ENCODE results near the gene ZBTB9. TPM values are rescaled to one million over a fixed set of nuclear protein-coding genes. Genes with fewer than 3 reads are reported as not detected.

Gene ZBTB9
- total RNA-seq, 4 donors from 2014 or later, result 5.9 to 9.9 (median 7.4) TPM

DNA sequence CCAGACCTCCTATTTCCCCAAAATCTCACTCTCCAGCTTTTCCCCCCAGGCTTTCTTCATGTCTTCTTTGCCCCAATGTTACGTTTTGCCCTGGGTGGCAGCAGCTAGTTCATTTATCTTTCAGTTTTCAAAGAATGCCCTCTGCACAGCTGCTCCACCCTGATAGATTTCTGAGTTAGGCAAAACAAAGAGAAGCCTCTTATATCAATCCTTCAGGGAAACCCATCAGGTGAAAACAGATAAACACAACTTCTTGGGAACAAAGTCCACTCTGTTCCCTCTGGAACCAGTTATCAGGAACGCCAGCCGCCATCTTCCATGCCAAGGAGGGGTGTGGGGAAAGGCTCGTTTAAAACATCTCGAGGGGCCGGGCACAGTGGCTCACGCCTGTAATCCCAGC is 34.0 kb downstream of the ZBTB9 start:
- peaks cover 3% of the 10 kb centered on the region for H3K27me3 ChIP-seq
- no peaks in the 10 kb centered on the region for H3K36me3 ChIP-seq
- H3K9me3 ChIP-seq, result no peaks in the 10 kb centered on the region
- no peak overlapping the region for H3K27ac ChIP-seq
- TF ChIP-seq POLR2AphosphoS5 (IDR thresholded peaks at IDR 0.05), result no peak
- no peak for TF ChIP-seq POLR2A (IDR thresholded peaks at IDR 0.05)
- TF ChIP-seq, protein P1, sequence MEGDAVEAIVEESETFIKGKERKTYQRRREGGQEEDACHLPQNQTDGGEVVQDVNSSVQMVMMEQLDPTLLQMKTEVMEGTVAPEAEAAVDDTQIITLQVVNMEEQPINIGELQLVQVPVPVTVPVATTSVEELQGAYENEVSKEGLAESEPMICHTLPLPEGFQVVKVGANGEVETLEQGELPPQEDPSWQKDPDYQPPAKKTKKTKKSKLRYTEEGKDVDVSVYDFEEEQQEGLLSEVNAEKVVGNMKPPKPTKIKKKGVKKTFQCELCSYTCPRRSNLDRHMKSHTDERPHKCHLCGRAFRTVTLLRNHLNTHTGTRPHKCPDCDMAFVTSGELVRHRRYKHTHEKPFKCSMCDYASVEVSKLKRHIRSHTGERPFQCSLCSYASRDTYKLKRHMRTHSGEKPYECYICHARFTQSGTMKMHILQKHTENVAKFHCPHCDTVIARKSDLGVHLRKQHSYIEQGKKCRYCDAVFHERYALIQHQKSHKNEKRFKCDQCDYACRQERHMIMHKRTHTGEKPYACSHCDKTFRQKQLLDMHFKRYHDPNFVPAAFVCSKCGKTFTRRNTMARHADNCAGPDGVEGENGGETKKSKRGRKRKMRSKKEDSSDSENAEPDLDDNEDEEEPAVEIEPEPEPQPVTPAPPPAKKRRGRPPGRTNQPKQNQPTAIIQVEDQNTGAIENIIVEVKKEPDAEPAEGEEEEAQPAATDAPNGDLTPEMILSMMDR (IDR thresholded peaks at IDR 0.05), result no peak
- no peak for DNase-seq (ENCODE audit: low spot score in 2 of 2)
- H3K4me3 ChIP-seq, result no peak overlapping the region
- H3K4me1 ChIP-seq, result no peaks in the 10 kb centered on the region
- WGBS, result 77% methylated on average over 7 of the region's 7 CpGs

DNA sequence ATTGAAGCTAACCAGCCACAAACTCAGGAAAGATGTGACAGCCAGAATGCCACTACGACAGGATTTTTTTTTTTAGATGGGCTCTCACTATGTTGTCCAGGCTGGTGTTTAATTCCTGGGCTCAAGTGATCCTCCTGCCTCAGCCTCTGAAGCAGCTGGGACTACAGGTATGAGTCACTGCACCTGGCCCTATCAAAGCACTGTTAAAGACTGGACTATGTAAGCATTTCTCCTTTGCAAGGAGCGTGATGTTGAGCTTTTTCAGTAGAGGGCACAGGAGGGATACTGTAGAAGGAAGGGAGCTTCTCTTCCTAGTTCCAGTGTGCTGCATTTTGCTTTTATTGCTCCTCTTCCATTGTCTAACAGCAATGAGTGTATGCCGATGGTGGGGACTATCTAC is 35.8 kb downstream of the ZBTB9 start:
- H3K27me3 ChIP-seq, result peaks cover 3% of the 10 kb centered on the region
- H3K36me3 ChIP-seq, result no peaks in the 10 kb centered on the region
- no peak overlapping the region for H3K4me3 ChIP-seq
- DNase-seq (ENCODE audit: low spot score in 2 of 2), result no peak
- WGBS, result 79% methylated on average over 3 of the region's 3 CpGs
- TF ChIP-seq POLR2AphosphoS5 (IDR thresholded peaks at IDR 0.05), result no peak
- TF ChIP-seq EP300 (IDR thresholded peaks at IDR 0.05), result no peak
- TF ChIP-seq, protein P1 (IDR thresholded peaks at IDR 0.05), result no peak
- TF ChIP-seq POLR2A (IDR thresholded peaks at IDR 0.05), result no peak
- H3K4me1 ChIP-seq, result no peaks in the 10 kb centered on the region
- H3K27ac ChIP-seq, result no peak overlapping the region
- H3K9me3 ChIP-seq, result no peaks in the 10 kb centered on the region

DNA sequence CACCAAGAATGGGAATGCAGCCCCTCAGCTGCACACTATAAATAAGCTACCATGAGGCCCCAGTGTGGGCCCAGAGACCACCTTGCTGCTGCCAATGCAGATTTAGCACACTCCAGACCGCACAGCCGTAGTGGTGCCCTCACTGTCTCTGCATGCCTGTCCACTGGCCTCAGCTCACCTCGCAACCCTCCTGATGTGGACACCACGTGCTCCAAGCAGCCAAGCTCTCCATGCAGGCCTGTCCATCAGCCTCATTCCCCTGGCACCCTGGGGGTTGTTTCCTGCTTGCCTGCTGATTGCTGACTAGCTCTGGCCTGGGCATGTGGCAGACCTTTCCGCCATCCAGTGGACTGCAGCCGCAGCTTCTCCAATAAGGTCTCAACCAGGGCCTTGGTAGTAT is 36.2 kb downstream of the ZBTB9 start:
- H3K27me3 ChIP-seq, result peaks cover 3% of the 10 kb centered on the region
- H3K27ac ChIP-seq, result no peak overlapping the region
- no peaks in the 10 kb centered on the region for H3K36me3 ChIP-seq
- 95% methylated on average over 6 of the region's 6 CpGs for whole genome bisulfite sequencing
- TF ChIP-seq EP300 (IDR thresholded peaks at IDR 0.05), result no peak
- TF ChIP-seq, protein P1 (IDR thresholded peaks at IDR 0.05), result no peak
- TF ChIP-seq POLR2A (IDR thresholded peaks at IDR 0.05), result no peak
- no peak for TF ChIP-seq POLR2AphosphoS5 (IDR thresholded peaks at IDR 0.05)
- H3K9me3 ChIP-seq, result no peaks in the 10 kb centered on the region
- H3K4me1 ChIP-seq, result no peaks in the 10 kb centered on the region
- no peak overlapping the region for H3K4me3 ChIP-seq
- DNase-seq (ENCODE audit: low spot score in 2 of 2), result no peak

DNA sequence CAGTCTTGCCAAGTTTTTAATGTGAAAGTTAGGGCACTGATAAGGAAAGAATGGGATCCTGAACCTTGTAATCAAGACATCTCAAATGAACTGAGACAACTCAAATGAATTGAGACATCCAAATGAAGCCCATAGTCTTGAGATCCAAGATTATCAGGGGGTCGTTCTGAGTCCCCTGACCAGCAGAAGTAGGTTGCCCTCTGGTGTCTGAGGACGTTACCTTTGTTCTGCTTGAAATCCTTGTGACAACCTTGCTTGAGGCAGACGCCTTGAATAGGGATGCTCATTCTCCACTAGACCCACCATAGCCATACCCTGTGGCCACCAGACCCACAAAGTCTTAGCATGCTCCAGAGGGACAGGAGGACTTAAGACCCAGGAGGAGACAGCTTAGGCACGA is 37.7 kb downstream of the ZBTB9 start:
- Histone ChIP-seq H3K9me3 (no peaks in the 10 kb centered on the region), H3K27me3 (no peaks in the 10 kb centered on the region), H3K4me3 (no peak overlapping the region), H3K27ac (no peak overlapping the region), H3K36me3 (no peaks in the 10 kb centered on the region), H3K4me1 (no peaks in the 10 kb centered on the region)
- TF ChIP-seq, protein P1 (IDR thresholded peaks at IDR 0.05), result no peak
- TF ChIP-seq POLR2AphosphoS5 (IDR thresholded peaks at IDR 0.05) (no peak), POLR2A (IDR thresholded peaks at IDR 0.05) (no peak), EP300 (IDR thresholded peaks at IDR 0.05) (no peak)
- 43% methylated on average over 4 of the region's 4 CpGs for WGBS
- no peak for DNase-seq (ENCODE audit: low spot score in 2 of 2)

DNA sequence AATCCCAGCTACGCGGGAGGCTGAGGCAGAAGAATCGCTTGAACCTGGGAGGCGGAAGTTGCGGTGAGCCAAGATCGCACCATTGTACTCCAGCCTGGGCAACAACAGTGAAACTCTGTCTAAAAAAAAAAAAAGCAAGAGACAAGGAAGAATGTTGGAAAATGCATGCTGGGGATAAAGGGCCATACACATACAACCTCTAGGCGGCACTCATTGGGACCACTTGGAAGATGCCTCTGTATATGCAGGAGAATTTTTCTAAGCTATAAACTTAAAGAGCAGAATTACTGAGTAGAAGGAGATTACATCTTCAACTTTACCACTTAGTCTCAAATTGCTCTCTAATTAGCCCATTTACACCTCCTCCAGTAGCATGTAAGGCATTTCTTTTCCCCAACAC is 42.8 kb downstream of the ZBTB9 start:
- 89% methylated on average over 7 of the region's 7 CpGs for WGBS
- no peaks in the 10 kb centered on the region for H3K9me3 ChIP-seq
- TF ChIP-seq, protein P1 (IDR thresholded peaks at IDR 0.05), result no peak
- no peak for TF ChIP-seq EP300 (IDR thresholded peaks at IDR 0.05)
- no peak for TF ChIP-seq POLR2A (IDR thresholded peaks at IDR 0.05)
- no peak for TF ChIP-seq POLR2AphosphoS5 (IDR thresholded peaks at IDR 0.05)

More for the DNA sequence above, 42.8 kb downstream of the ZBTB9 start:
- H3K36me3 ChIP-seq, result no peaks in the 10 kb centered on the region
- H3K27ac ChIP-seq, result no peak overlapping the region
- H3K4me1 ChIP-seq, result no peaks in the 10 kb centered on the region
- H3K4me3 ChIP-seq, result no peak overlapping the region
- H3K27me3 ChIP-seq, result no peaks in the 10 kb centered on the region
- no peak for DNase-seq (ENCODE audit: low spot score in 2 of 2)

All from suprapubic skin (tissue), 4 donors.